DLD1 (cell line): ENCODE measurements around the gene LSM10.

Experiments
- in situ Hi-C: cut with HindIII; loops from 2 replicates; pipeline ENCODE4 v1.10.0; 2017; ENCODE audit warnings: low sequenced_read_pairs

Gene LSM10

DNA sequence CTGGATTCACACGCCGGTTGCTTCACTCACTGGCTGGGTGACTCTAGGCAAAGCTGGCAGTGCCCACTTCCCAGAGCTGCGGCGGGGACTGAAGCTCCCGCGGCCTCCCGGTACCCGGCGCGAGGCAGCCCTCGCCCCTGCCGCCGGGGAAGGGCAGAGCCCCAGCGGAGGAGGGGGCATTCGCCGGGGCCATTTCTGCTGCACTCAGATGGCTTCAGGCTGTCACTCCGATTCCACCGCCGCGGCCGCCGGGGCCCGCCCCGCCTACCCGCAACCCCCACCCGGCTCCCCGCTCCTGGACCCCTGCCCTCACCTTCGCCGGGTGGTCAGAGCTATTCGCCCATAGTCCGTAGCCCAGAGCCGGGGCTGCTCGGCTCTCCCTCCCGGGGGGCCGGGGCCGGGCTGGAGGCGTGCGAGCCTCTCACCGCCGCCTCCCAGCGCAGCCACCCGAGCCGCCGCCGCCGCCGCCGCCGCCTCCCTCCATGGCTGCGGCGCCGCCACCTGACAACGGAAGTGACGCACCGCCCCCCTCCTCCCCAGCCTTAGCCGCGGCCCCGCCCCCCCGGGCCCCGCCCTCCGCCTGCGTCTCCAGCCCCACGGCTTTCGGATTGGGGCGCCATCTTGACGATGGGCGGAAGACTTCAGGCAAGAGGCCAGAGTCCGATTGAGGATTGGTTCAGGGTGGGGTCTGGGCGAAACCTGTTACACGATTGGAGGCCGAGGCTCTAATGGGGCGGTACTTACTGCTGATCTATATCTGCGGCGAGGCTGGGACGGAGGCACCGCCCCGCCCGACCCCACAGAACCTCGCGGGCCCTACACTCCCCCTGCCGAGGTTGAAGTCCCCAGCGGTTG is 12.1 kb downstream of the LSM10 start, which contains the start of gene STK40:
Gene STK40, minus strand, starts transcription at position 515 of the 855 bp plus-strand sequence. CDS start 24,592 bp downstream, outside the sequence.
- in situ Hi-C loops, result no loop called here

DNA sequence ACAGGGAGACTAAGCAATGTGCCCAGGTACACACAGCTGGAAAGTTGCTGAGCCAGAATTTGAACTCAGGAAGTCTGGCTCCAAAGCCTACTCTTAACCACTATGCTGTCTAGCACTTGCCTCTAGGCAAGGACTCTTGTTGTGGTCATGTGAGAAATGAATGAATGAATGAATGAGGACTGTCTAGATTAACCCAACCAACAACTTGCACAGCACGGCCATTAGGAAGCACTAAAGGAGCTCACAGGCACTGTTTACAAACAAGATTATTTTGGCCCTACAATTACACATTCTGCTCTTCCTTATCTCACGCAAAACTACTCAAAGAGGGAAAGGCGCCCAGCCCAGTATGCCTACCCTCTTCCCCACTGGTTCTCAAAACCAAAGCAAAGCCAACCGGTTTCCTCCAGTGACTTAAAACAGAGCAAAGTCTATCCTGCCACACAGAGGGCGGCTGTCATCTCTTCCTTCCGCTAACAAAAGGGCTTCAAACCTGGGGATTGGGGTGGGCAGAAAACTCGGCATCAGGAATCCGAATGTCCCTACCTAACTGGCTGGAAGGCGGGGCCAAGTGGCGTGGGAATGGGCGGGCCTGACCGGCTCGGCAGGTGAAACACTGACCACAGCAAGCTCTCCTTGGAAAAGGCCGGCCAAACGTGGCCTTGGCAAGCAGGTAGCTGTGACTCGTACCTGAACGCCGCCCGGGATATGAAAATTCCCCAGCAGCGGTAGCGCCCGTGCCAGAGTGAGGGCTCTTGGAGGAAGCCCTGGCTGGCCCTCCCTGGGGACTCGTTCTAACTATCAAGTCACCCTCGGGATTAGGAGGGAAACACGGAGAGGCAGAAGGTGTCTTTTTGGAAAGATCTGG is 12.9 kb downstream of the LSM10 start:
- in situ Hi-C loops, result no loop called here

DNA sequence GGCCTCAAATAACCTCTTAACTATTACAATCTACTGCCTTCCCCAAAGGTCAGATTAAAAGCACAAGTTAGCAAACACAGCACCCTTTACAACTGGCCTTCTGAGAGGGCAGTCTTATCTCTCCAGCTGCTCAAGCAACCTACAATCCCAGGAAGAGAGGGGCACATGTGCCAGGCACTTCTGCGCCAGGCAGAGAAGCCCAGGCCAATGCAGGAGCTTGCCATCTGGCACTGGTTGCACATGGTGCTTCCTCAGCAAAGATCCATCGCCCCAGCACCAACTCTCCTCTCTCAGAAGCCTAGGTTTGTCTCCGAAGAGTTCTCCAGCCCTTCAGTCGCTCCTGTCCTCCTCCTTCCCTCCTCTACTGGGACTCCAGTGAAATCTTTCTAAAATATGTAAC is 14.5 kb downstream of the LSM10 start:
- in situ Hi-C loops, result no loop called here

DNA sequence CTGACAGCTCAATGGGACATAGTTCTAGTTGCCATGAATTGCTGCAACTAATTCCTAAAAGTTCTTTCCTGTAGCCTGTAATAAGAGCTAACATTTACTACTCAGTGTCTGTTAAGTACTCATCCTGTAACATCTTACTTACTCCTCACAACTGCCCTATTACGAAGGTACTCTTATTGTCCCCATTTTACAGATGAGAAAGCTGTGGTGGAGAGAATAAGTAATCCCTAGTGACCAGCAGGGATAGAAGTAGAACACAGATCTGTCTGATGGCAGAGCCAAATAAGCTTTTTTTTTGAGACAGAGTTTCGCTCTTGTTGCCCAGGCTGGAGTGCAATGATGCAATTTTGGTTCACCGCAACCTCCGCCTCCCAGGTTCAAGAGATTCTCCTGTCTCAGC is 15.0 kb downstream of the LSM10 start:
- in situ Hi-C loops, result no loop called here

DNA sequence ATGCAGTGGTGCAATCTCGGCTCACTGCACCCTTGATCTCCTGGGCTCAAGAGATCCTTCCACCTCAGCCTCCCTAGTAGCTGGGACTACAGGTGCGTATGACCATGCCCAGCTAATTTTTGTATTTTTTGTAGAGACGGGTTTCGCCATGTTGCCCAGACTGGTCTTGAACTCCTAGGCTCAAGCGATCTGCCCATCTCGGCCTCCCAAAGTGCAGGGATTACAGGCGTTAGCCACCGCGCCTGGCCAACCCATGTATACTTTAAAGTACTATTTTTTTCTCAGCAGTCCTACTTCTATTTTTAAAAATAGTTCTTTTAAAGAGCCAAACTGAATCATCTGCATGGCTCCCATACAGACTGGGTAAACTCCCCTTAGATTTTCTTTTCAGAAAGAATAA is 15.5 kb downstream of the LSM10 start:
- in situ Hi-C loops, result no loop called here

DNA sequence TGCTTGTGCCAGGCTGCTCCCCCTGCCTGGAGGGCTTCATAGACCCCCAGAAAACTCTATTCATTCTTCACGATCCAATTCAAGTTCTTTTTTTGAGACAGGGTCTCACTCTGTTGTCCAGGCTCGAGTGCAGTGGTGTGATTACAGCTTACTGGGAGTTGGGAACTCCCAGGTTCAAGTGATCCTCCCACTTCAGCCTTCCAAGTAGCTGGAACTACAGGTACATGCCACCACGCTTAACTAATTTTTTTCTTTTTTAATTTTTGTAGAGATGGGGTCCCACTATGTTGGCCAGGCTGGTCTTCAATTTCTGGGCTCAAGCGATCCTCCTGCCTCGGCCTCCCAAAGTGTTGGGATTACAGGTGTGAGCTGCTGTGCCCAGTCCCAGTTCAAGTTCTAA is 16.3 kb downstream of the LSM10 start:
- in situ Hi-C loops, result no loop called here

DNA sequence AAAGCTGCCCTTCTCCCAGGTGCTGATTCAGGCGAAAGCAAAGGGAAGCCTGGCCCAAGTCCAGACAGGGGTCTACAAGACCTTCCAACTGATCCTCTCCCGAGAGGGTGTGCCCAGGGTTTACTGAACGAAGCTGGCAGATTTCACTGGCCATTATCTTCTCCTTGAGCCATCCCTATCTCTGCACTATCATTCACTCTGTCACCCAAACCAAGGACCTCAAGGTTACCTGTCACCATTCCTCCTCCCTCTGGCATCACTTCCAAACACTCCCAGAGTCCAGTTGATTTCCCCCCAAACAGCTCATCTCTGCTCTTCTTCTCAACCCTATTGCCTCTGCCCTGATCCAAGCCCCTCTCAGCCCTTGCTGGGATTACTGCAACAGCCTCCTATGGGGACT is 16.9 kb downstream of the LSM10 start:
- in situ Hi-C loops, result no loop called here

DNA sequence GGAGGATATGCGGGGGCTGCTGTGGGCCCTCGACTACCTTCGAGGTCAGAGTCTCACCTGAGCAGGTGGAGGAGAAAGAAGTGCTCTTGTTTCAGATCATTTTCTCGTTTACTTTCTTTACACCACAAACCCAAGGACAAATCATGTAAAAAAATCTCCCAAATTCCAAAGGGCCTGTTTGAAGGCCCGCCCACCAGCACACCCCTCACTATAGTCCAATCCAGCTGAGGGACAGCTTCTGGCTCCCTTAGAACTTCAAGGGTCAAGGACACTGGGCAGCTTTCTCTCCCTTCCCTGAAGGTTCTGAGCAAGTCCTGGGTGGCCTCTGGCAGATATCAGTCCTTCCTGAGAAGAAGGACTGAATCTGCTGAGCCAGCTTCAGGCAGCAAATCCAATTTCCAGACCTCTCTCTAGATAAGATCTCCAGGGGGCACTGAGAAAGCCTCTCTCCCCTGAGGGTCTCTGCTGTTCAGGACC is 17.5 kb downstream of the LSM10 start:
- in situ Hi-C loops, result no loop called here

DNA sequence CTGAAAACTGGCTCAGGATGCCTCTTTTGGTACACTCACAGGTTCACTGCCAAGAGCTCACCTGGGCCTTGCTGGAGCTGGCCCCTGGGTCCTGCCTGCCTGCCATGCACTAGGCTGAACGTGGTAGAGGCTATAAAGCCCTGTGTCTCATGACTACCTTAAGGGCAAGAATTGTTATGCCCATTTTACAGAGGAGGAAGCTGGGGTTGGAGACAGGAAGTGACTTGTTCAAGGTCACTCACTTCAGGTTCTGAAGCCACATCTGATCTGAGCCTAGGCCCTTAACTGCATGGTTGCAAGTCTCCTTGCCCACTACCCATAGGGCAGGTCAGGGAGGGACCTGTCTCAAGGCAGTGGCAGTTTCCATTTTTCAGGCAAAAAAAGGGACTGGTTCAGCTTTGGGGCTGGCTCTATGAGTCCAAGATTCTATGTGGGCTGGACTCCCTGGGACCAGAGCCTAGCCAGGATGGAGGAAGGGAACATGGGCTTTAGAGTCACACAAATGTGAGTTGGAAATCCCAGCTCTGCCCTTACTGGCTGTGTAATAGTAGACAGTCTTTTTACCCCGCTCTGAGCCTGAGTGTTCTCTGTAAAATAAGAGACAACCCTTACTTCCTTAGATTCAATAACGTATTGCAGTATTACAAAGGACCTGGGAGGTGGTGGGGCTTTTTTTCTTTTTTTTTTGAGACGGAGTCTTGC is 19.8 kb downstream of the LSM10 start:
- in situ Hi-C loops, result no loop called here

DNA sequence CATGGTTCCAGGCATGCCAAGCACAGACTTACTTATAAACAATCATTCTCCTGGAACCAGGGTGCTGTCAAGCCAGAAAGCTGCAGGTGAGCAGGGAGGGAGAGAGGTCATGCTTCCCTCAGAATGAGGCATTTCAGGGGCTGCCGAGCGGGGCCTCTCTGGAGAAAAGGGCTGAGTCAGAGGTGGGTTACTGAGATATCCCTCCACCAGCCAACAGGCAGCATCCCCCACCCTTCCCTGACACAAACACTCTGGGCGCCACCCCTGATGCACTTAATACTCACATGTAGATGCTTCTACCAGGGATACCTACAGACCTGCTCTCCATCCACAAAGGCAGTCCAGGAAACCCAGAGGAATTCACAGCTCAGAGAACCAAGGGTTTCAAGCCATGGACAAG is 25.1 kb downstream of the LSM10 start:
- in situ Hi-C loops, result no loop called here

DNA sequence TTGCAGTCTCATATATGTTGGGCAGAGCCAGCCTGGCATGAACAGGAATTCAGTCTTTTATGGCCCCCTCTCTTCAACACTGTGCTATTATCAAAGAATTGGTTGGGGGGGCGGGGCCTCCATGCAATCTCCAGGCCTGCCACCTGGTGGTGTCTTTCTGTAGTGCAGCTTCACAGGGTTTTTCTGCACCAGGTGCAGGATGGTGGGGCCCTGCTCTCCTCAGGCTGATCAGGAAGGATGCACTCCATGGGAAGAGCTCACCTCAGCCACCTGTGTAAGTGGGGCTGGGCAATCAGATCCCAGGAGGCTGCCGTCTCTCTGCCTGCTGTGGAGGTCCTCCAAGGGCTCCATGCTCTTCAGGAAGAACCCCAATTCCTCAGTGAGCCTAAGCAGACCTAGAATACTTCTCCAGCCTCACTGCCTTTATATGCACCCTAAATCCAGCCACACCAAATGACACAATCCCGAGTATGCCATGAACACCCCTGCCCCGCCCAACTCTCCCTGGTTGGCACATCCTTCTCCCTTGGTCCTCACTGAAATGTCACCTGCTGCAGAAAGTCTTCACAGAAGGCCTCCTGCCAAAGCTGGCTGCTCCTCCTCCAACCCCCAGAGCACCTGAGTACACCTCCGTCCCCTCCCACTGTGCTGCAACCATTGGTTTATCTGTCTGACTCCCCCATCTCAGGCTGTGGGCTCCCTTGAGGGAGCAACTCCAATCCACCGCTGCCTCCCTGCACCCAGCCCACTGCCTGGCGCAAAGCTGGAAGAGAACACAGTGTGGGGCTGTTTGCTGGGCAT is 28.4 kb downstream of the LSM10 start:
- in situ Hi-C loops, result no loop called here

DNA sequence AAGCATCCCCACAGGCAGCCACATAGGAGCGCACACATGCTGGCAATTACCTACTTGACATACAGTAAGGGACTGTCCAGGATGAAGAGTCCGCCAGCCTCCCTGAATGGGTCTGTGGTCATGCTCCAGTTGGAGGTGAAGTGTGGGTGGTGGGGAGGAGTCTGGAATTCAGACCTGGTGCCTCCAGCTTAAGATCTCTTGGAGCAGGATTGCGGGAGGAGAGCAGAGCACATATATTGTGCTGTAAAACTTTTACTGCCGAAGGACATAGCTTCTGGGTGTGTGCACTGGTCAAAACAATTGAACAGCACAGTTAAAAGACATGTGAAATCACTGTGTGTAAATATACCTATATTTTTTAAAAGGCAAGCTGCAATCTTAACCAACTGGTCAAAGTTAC is 29.9 kb downstream of the LSM10 start:
- in situ Hi-C loops, result no loop called here

DNA sequence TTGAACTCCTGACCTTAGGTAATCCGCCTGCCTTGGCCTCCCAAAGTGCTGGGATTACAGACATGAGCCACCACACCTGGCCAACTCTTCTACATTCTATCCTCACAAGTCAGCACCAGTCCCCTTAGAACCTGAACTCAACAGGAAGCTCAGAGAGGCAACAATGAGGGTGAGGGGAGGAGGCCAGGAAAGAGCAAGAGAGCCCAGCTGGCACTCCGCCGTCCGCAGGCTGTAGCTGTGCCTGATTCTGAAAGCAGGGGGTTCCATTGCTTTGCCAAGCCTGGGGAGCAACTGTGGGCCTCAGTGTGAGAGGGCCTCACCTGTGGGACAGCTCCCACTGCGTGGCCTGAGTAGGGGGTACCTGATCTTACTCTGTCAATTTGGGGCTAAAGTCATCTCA is 30.6 kb downstream of the LSM10 start:
- in situ Hi-C loops, result no loop called here

DNA sequence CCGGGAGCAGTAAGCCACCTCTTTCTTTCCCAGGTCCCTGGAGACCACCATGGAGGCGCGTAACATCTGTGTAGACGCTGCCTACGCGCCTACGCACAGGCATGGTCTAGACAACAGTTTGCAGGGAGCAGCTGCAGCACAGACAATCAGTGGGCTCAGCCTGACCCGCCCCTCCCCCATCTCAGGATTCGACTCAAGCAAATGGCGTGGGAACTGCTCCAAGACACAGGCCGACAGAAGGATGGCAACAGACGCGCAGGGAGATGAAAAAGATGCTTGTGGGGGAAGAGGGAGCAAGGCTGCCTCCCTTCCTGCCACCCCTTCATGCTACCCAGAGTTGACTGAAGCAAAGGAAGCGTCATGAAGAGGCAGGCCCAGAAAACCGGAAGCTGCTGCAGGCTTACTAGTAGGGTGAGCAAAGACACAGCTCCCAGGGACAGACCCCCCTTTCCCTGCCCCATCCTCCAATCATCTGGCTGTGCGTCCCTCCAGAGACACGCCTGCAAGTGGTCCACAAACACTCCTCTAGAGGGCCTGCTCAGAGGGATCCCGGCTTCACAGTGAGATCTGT is 31.5 kb downstream of the LSM10 start:
- in situ Hi-C loops, result no loop called here

DNA sequence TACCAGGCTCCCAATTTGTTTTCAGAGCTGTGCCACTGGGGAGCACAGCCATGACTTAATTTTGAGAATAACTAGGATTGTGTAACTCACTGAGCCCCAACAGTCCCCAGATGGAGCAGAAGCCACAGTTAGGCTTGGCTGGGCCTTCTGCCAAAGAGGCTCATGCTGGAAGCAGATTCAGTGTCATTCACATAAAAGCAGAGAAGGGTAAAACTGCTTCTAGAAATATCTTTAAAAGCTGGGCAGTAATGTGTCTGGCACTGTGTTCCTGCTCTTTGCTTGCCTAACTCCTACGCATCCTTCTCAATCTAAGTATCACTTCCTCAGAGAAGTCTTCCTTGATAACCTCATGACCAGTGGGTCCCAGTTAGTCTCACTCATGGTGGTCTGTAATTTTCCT is 32.3 kb downstream of the LSM10 start:
- in situ Hi-C loops, result no loop called here

DNA sequence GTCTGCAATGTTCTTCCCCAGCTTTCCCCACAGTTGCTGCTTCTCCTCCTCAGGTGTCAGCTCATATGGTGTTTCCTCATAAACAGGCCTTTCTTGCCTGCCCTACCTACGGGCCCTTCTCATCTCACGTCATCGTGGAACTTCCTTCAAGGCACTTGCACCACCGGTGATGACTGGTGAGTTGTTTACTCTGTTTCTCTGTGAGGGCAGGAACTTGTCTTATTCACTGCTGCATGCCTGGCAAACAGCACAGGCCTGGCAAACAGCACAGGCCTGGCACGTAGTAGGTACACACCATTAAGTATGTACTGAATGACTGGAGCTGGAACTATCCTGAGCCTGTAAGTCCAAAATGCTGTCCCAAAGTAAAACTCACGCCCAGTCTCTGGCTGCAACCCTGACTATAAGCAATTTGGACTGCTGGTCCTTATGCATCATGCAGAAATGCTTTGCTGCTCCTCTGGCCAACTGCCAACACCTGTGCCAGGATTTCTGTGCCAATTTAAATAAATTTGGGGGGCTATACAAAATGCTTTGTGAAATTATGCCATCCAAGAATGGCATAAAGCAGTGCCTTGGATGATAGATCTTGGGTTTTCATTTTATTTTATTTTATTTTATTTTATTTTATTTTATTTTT is 37.7 kb downstream of the LSM10 start:
- in situ Hi-C loops, result no loop called here

DNA sequence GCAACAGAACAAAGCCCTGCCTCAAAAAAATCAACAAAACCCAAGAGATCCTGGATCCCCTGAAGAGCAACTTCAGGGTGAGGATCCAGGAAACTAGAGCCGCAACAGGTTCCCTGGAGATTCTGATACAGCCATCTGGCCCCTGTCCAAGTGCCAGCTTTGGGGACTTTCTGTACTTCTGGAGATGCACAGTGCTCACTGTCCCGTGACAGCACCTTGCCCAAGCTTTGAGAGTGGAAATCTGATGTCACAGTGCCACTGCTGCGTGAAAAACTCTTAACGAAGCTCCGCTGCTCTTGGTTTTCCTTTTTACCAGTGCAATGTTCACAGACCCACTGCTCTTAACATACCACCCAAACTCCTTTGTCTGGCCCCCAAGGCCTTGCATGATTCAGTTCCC is 38.3 kb downstream of the LSM10 start:
- in situ Hi-C loops, result no loop called here

DNA sequence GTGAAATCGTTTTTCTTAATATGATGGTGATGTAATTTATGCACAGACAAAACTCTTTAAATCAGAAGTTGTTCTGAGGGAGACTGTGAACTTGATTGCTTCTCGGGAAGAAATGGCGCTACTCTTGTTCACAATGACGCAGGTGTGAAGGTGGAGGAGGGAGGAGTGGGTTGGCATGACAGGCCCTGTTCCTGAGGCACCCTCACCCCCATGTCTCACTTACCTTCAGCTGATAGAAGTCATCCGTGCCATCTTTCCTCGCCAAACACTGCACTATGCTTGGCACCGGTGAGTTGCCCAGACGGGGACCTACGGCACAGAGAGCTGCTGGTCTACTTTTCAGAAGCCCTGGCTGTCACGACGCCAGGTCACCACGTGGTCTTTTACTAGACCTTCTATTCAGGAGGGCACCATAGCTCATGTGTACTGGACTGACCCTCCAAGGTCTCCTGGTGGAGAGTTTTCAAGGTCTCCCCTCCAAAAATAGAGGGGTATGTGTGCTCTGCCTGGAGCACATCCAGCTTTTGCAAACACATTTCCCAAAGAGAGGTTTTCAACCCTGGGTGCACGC is 39.1 kb downstream of the LSM10 start:
- in situ Hi-C loops, result no loop called here

DNA sequence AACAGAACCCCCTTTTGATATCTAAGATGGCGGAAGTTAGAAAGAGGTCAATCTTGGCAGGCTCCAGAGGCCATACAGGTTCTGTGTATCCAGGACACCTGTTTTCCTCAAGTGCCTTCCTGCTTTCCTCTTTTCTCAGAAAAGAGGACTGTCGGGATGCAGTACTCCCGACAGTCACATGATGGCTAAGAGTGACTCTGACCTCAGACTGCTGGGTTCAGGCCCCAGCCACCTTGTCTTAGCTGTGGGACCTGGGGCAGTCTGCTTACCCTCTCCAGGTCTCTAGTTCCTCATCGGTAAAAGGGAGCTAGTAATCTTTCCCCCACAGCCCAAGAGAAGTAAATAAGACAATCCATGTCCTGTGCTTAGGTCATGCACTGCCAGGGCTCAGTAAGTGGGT is 41.9 kb downstream of the LSM10 start:
- in situ Hi-C loops, result no loop called here
